Occipital lobe (tissue), 2 donors: ENCODE results near the gene RRP1. TPM values are rescaled to one million over a fixed set of nuclear protein-coding genes. Genes with fewer than 3 reads are reported as not detected.
A peak's percentile ranks its signal among the peaks of the same experiment; 100 is the strongest.
"Not testable (repeated sequence)": the region's sequence is repeated elsewhere in the genome, so short reads cannot be mapped to it uniquely, and the experiment has no call there.

Experiments
- DNase-seq: peaks from one replicate; lab custom pipeline; 2025; lab: John Stamatoyannopoulos, UW
- total RNA-seq: library from RNA; depleted of rRNA; stranded (reverse); fragments of >200 nt; gene quantifications from one replicate; pipeline ENCODE4 v1.2.3, GENCODE V29; 2014

Gene RRP1
- total RNA-seq, 1 donor from 2014 or later, result 14.0 TPM

GRCh38 chr21:43815991-43816390 is 26.6 kb downstream of the RRP1 start:
- DNase-seq, result no peak

GRCh38 chr21:43816611-43817071 is 27.3 kb downstream of the RRP1 start:
- no peak for DNase-seq

GRCh38 chr21:43817157-43818086 is 28.0 kb downstream of the RRP1 start:
- DNase-seq, result no peak

GRCh38 chr21:43818685-43819084 is 29.3 kb downstream of the RRP1 start:
- DNase-seq, result no peak

- no peak for DNase-seq
Observed at GRCh38 chr21:43819511-43820405, 30.4 kb downstream of the RRP1 start.

- DNase-seq, result no peak
Observed at GRCh38 chr21:43820466-43820865, 31.1 kb downstream of the RRP1 start.

GRCh38 chr21:43822166-43822565 is 32.8 kb downstream of the RRP1 start:
- not testable (repeated sequence) for DNase-seq

GRCh38 chr21:43822741-43823140 is 33.4 kb downstream of the RRP1 start:
- DNase-seq, result not testable (repeated sequence)

GRCh38 chr21:43824333-43825241 is 35.2 kb downstream of the RRP1 start:
- DNase-seq, result peak; percentile 43

GRCh38 chr21:43825242-43825935 is 36.0 kb downstream of the RRP1 start:
- no peak for DNase-seq

GRCh38 chr21:43825936-43826622 is 36.7 kb downstream of the RRP1 start:
- no peak for DNase-seq

GRCh38 chr21:43826623-43826974 is 37.2 kb downstream of the RRP1 start:
- no peak for DNase-seq

GRCh38 chr21:43827015-43827611 is 37.7 kb downstream of the RRP1 start:
- peak; percentile 37 for DNase-seq

GRCh38 chr21:43829161-43829560 is 39.8 kb downstream of the RRP1 start:
- DNase-seq, result no peak

- no peak for DNase-seq
Observed at GRCh38 chr21:43829575-43830119, 40.3 kb downstream of the RRP1 start.

- no peak for DNase-seq
Observed at GRCh38 chr21:43832158-43832550, 42.8 kb downstream of the RRP1 start.

- no peak for DNase-seq
Observed at GRCh38 chr21:43832648-43833047, 43.3 kb downstream of the RRP1 start.

GRCh38 chr21:43834146-43834905 is 44.9 kb downstream of the RRP1 start:
- DNase-seq, result no peak
